Caco-2 (cell line): ENCODE measurements around the gene COL19A1. TPM values are rescaled to one million over a fixed set of nuclear protein-coding genes. Genes with fewer than 3 reads are reported as not detected.

Source experiments
- BruUV-seq: library from RNA; stranded (reverse); fragments of 400-500 nt; replicated peaks from 2 replicates; lab custom pipeline; 2021; lab: Mats Ljungman, UMichigan
- CTCF ChIA-PET: fragments of 300-600 bp; sonication (Branson Sonifier 250); formaldehyde crosslinking; loops from one replicate; lab custom pipeline; 2022; ENCODE audit warnings: antibody characterized with exemption; lab: Charles Lee
- POLR2A ChIA-PET: fragments of 300-600 bp; sonication (Branson Sonifier 250); formaldehyde crosslinking; loops from one replicate; lab custom pipeline; 2022; ENCODE audit warnings: antibody characterized with exemption; lab: Charles Lee
- DNase-seq, 2 experiments: peaks; one replicate each; pipeline versions ENCODE4 v3.0.0 to v3.0.0-alpha.2; 2020 to 2022
- H3K27me3 ChIP-seq: replicated peaks from 2 replicates; pipeline ENCODE4 v1.6.0; 2011; ENCODE audit warnings: low read length; ENCODE audit not compliant: control insufficient read depth, insufficient read depth
- H3K36me3 ChIP-seq: 2 replicates; pipeline ENCODE4 v1.5.1; 2011; ENCODE audit warnings: low read length; ENCODE audit not compliant: control insufficient read depth, insufficient read depth
- H3K4me1 ChIP-seq: fragments of 250-450 bp; sonication (Bioruptor Pico); 2 replicates; pipeline ENCODE4 v1.5.1; 2020; ENCODE audit warnings: mild to moderate bottlenecking
- H3K4me3 ChIP-seq: 2 replicates; pipeline ENCODE4 v1.5.1; 2011; ENCODE audit warnings: low read depth, mild to moderate bottlenecking, control low read depth, low read length
- H3K9me3 ChIP-seq: fragments of 250-450 bp; sonication (Bioruptor Pico); 2 replicates; pipeline ENCODE4 v1.5.1; 2020; ENCODE audit warnings: mild to moderate bottlenecking, moderate library complexity
- H3K27ac Mint-ChIP-seq: one replicate; pipeline ENCODE4 v1.8.0; 2022; ENCODE audit warnings: mixed read lengths; ENCODE audit not compliant: unreplicated experiment
- H3K27me3 Mint-ChIP-seq: one replicate; pipeline ENCODE4 v1.8.0; 2022; ENCODE audit warnings: mixed read lengths; ENCODE audit not compliant: insufficient read depth, unreplicated experiment
- H3K36me3 Mint-ChIP-seq: one replicate; pipeline ENCODE4 v1.8.0; 2022; ENCODE audit warnings: mild to moderate bottlenecking, mixed read lengths; ENCODE audit not compliant: insufficient read depth, unreplicated experiment
- H3K4me1 Mint-ChIP-seq: one replicate; pipeline ENCODE4 v1.8.0; 2022; ENCODE audit warnings: low read depth, mixed read lengths; ENCODE audit not compliant: unreplicated experiment
- H3K4me3 Mint-ChIP-seq: one replicate; pipeline ENCODE4 v1.8.0; 2022; ENCODE audit warnings: mild to moderate bottlenecking, moderate library complexity, mixed read lengths; ENCODE audit not compliant: unreplicated experiment
- H3K9me3 Mint-ChIP-seq: one replicate; pipeline ENCODE4 v1.8.0; 2022; ENCODE audit warnings: mixed read lengths; ENCODE audit not compliant: unreplicated experiment
- CTCF ChIP-seq, 2 experiments: fragments of 200-600 bp in 1 of 2; IDR thresholded peaks; 1 replicate in 1 of 2; 2 replicates in 1 of 2; pipeline versions ENCODE4 v1.5.1 to v1.8.0; 2011 to 2022; ENCODE audit warnings: antibody characterized with exemption in 1 of 2, control low read depth in 1 of 2, inconsistent platforms in 1 of 2, low read depth in 1 of 2, low read length in 1 of 2, mild to moderate bottlenecking in 1 of 2, moderate library complexity in 1 of 2; ENCODE audit not compliant: insufficient read depth in 1 of 2, severe bottlenecking in 1 of 2, unreplicated experiment in 1 of 2
- intact Hi-C: fragments of 100-400 bp; cut with micrococcal nuclease; formaldehyde crosslinking; loops from one replicate; pipeline ENCODE4 v1.10.0; 2022; ENCODE audit not compliant: unreplicated experiment
- total RNA-seq: library from RNA; stranded (reverse); gene quantifications from 2 replicates; pipeline ENCODE4 v1.2.3, GENCODE V29; 2022

The COL19A1 gene
- total RNA-seq, 1 experiment from 2014 or later = not detected

GRCh38 chr6:70225055-70225454, 358.7 kb downstream of the COL19A1 start:
- intact Hi-C loops = no loop called here
- CTCF ChIA-PET = no interaction called here
- H3K9me3 Mint-ChIP-seq = no peaks in the 10 kb centered on the region

GRCh38 chr6:70231311-70231710, 365.0 kb downstream of the COL19A1 start:
- ChIA-PET POLR2A (interaction anchor here (1.0 kb wide), 1 partner anchor 11 kb away, joined by 3 read pairs; no protein-coding TSS in a partner anchor), CTCF (interaction anchor here (0.6 kb wide), 1 partner anchor 61 kb away, joined by 5 read pairs; no protein-coding TSS in a partner anchor)
- intact Hi-C loops = no loop called here
- Histone ChIP-seq H3K4me1 (no peaks in the 10 kb centered on the region), H3K36me3 (no peaks in the 10 kb centered on the region), H3K4me3 (no peak overlapping the region), H3K9me3 (no peaks in the 10 kb centered on the region), H3K27me3 (no peaks in the 10 kb centered on the region; the same call in 1 of the 2 replicates)
- Mint-ChIP-seq H3K4me1 (no peaks in the 10 kb centered on the region), H3K4me3 (no peak overlapping the region), H3K27ac (no peak overlapping the region), H3K36me3 (no peaks in the 10 kb centered on the region), H3K9me3 (no peaks in the 10 kb centered on the region), H3K27me3 (peaks cover 15% of the 10 kb centered on the region)
- DNase-seq = no peak
- BruUV-seq = no TSS peak
- TF ChIP-seq CTCF (IDR thresholded peaks at IDR 0.05; ENCODE audit: insufficient read depth in 1 of 2, low read depth in 1 of 2, low read length in 1 of 2, severe bottlenecking in 1 of 2, unreplicated experiment in 1 of 2) = no peak

More at GRCh38 chr6:70225055-70225454, 358.7 kb downstream of the COL19A1 start:
- no peak for TF ChIP-seq CTCF (IDR thresholded peaks at IDR 0.05; ENCODE audit: insufficient read depth in 1 of 2, low read depth in 1 of 2, low read length in 1 of 2, severe bottlenecking in 1 of 2, unreplicated experiment in 1 of 2)
- Histone ChIP-seq H3K9me3 (no peaks in the 10 kb centered on the region), H3K4me1 (no peaks in the 10 kb centered on the region), H3K27me3 (no peaks in the 10 kb centered on the region), H3K36me3 (no peaks in the 10 kb centered on the region), H3K4me3 (no peak overlapping the region)
- no TSS peak for BruUV-seq
- POLR2A ChIA-PET = no interaction called here
- Mint-ChIP-seq H3K4me3 (no peak overlapping the region), H3K36me3 (no peaks in the 10 kb centered on the region), H3K4me1 (no peaks in the 10 kb centered on the region), H3K27ac (no peak overlapping the region), H3K27me3 (peaks cover 11% of the 10 kb centered on the region)
- no peak for DNase-seq

GRCh38 chr6:70234561-70235236, 368.3 kb downstream of the COL19A1 start:
- Mint-ChIP-seq H3K36me3 (no peaks in the 10 kb centered on the region), H3K4me3 (no peak overlapping the region), H3K9me3 (no peaks in the 10 kb centered on the region), H3K27ac (no peak overlapping the region), H3K27me3 (peaks cover 15% of the 10 kb centered on the region), H3K4me1 (no peaks in the 10 kb centered on the region)
- no peak overlapping the region for H3K4me3 ChIP-seq
- H3K27me3 ChIP-seq = no peaks in the 10 kb centered on the region; the same call in 1 of the 2 replicates
- TF ChIP-seq CTCF (IDR thresholded peaks at IDR 0.05; ENCODE audit: insufficient read depth in 1 of 2, low read depth in 1 of 2, low read length in 1 of 2, severe bottlenecking in 1 of 2, unreplicated experiment in 1 of 2) = no peak
- ChIA-PET POLR2A (no interaction called here), CTCF (no interaction called here)
- H3K36me3 ChIP-seq = no peaks in the 10 kb centered on the region
- no peaks in the 10 kb centered on the region for H3K4me1 ChIP-seq
- BruUV-seq = no TSS peak
- intact Hi-C loops = no loop called here
- DNase-seq = no peak
- H3K9me3 ChIP-seq = no peaks in the 10 kb centered on the region
